Measurements from ENCODE around the gene TOGARAM1. TPM values are rescaled to one million over a fixed set of nuclear protein-coding genes. Genes with fewer than 3 reads are reported as not detected.

TOGARAM1 gene
- total RNA-seq, 6 experiments from 2014 or later, result 4.7 to 12.5 (median 6.9) TPM

DNA sequence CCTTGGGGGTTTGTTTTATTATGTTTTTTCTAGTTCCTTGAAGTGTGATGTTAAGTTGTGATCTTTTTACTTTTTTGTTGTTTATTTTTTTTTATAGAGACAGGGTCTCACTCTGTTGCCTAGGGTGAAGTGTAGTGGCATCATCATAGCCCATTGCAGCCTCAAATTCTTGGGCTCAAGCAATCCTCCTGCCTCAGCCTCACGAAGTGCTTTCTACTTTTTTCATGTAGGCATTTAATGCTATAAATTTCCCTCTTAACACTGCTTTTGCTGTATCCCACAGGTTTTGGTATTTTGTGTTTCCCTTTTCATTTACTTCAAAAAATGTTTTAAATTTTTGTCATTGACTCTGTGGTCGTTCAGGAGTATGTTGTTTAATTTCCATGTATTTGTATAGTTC, 95.4 kb downstream of the TOGARAM1 start:
- intact Hi-C loops (cut with DNase I), result no loop called here
- 74% methylated on average over 2 of the region's 2 CpGs for WGBS (ENCODE audit: insufficient coverage, low coverage, low lambda C conversion rate, missing lambda C conversion rate)
- DNase-seq (no peak), ATAC-seq (no peak)
- no peak overlapping the region for H3K4me3 ChIP-seq
- no peaks in the 10 kb centered on the region for H3K9me3 ChIP-seq
- no peaks in the 10 kb centered on the region for H3K27me3 ChIP-seq
- TF ChIP-seq, protein P1, sequence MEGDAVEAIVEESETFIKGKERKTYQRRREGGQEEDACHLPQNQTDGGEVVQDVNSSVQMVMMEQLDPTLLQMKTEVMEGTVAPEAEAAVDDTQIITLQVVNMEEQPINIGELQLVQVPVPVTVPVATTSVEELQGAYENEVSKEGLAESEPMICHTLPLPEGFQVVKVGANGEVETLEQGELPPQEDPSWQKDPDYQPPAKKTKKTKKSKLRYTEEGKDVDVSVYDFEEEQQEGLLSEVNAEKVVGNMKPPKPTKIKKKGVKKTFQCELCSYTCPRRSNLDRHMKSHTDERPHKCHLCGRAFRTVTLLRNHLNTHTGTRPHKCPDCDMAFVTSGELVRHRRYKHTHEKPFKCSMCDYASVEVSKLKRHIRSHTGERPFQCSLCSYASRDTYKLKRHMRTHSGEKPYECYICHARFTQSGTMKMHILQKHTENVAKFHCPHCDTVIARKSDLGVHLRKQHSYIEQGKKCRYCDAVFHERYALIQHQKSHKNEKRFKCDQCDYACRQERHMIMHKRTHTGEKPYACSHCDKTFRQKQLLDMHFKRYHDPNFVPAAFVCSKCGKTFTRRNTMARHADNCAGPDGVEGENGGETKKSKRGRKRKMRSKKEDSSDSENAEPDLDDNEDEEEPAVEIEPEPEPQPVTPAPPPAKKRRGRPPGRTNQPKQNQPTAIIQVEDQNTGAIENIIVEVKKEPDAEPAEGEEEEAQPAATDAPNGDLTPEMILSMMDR (IDR thresholded peaks at IDR 0.05), result no peak
- no peak for TF ChIP-seq POLR2A (IDR thresholded peaks at IDR 0.05)
- H3K4me1 ChIP-seq, result no peaks in the 10 kb centered on the region
- peaks cover 0 to 3% (median 1%) of the 10 kb centered on the region in 4 donors for H3K36me3 ChIP-seq
- no peak overlapping the region for H3K27ac ChIP-seq

DNA sequence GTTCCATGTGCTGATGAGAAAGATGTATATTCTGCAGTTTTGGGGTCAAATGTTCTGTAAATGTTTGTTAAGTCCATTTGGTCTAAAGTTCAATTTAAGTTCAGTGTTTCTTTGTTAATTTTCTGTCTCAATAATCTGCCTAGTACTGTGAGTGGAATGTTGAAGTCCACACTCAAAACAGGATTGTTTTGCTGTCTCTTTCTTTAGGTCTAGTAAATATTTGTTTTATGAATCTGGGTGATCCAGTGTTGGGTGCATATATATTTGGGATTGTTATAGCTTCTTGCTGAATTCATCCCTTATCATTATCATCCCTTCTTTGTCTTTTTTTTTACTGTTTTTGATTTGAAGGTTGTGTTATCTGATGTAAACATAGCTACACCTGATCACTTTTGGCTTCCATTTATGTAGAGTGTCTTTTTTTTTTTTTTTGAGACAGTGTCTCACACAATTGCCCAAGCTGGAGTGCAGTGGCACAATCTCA, 95.9 kb downstream of the TOGARAM1 start:
- ATAC-seq (no peak), DNase-seq (no peak)
- Histone ChIP-seq H3K27ac (no peak overlapping the region), H3K9me3 (no peaks in the 10 kb centered on the region), H3K4me1 (no peaks in the 10 kb centered on the region), H3K27me3 (no peaks in the 10 kb centered on the region), H3K36me3 (peaks cover 0 to 2% (median 0%) of the 10 kb centered on the region in 4 donors), H3K4me3 (no peak overlapping the region)
- no peak for TF ChIP-seq POLR2A (IDR thresholded peaks at IDR 0.05)
- TF ChIP-seq, protein P1 (IDR thresholded peaks at IDR 0.05), result no peak
- intact Hi-C loops (cut with DNase I), result no loop called here

DNA sequence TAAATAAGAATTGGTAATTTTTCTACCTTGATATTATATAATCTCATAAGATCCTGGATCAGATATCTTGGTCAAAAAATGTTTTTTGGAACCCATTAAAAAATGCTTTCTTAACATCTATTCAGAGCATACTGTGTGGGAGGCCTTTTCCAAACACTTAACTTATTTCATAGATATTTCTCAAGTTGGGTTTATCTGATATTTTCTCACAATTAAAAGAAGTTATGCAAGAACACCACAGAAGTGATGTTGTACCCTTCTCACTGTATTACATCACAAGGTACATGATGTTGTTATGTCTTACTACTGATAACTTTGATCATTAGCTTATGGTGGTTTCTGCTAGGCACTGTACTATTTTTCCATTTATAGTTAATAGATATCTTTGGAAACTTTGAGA, 98.6 kb downstream of the TOGARAM1 start:
- DNase-seq (no peak), ATAC-seq (no peak)
- no peak overlapping the region for H3K27ac ChIP-seq
- peaks cover 0 to 2% (median 0%) of the 10 kb centered on the region in 4 donors for H3K36me3 ChIP-seq
- H3K27me3 ChIP-seq, result no peaks in the 10 kb centered on the region
- no peaks in the 10 kb centered on the region for H3K9me3 ChIP-seq
- H3K4me1 ChIP-seq, result no peaks in the 10 kb centered on the region
- TF ChIP-seq, protein P1 (IDR thresholded peaks at IDR 0.05), result no peak
- no peak for TF ChIP-seq POLR2A (IDR thresholded peaks at IDR 0.05)
- H3K4me3 ChIP-seq, result no peak overlapping the region
- intact Hi-C loops (cut with DNase I), result no loop called here

DNA sequence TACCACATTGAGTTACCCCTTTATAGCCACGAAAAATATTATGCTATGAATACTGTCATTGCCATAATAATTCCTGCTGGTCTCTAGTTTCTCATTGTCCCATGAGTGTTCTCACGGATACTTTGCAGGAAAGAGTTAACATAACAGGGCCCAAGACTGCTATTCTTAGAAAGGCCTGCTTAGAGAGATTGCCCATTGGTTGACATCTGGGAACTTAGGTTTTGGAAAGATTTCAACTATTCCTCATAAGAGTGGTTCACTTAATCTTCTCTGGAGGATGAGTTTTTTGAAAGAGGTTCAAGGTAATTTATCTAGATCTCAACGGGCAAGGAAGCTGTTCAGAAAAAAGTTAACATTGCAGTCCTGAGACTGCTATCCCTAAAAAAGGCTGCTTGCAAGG, 103.5 kb downstream of the TOGARAM1 start:
- Histone ChIP-seq H3K9me3 (no peaks in the 10 kb centered on the region), H3K27me3 (no peaks in the 10 kb centered on the region), H3K4me3 (no peak overlapping the region), H3K4me1 (no peaks in the 10 kb centered on the region), H3K36me3 (no peaks in the 10 kb centered on the region), H3K27ac (no peak overlapping the region)
- 82% methylated on average over 3 of the region's 3 CpGs for WGBS (ENCODE audit: insufficient coverage, low coverage, low lambda C conversion rate, missing lambda C conversion rate)
- no peak for ATAC-seq
- DNase-seq, result no peak
- intact Hi-C loops (cut with DNase I), result no loop called here
- TF ChIP-seq, protein P1 (IDR thresholded peaks at IDR 0.05), result no peak
- no peak for TF ChIP-seq POLR2A (IDR thresholded peaks at IDR 0.05)

DNA sequence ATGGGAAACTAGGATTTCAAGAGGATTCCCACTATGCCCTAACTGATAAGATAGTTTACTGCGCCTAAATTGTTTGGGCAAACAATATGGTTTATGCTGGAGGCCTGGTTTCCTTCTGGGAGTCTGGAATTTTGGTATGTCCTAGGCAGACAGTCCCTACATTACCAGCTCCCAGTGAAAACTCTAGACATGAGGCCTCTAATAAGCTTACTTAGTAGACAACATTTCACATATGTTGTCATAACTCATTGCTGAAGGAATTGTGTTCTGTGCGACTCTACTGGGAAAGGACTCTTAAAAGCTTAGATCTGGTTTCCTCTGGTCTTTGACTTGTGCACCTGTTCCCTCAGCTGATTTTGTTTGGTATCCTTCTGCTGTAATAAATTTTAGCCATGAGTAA, 104.0 kb downstream of the TOGARAM1 start:
- no peaks in the 10 kb centered on the region for H3K36me3 ChIP-seq
- WGBS (ENCODE audit: insufficient coverage, low coverage, low lambda C conversion rate, missing lambda C conversion rate), result 67% methylated on average over 1 of the region's 2 CpGs
- ATAC-seq (no peak), DNase-seq (no peak)
- no peaks in the 10 kb centered on the region for H3K4me1 ChIP-seq
- H3K27me3 ChIP-seq, result no peaks in the 10 kb centered on the region
- H3K27ac ChIP-seq, result no peak overlapping the region
- H3K9me3 ChIP-seq, result no peaks in the 10 kb centered on the region
- TF ChIP-seq, protein P1 (IDR thresholded peaks at IDR 0.05), result no peak
- TF ChIP-seq POLR2A (IDR thresholded peaks at IDR 0.05), result no peak
- intact Hi-C loops (cut with DNase I), result no loop called here
- H3K4me3 ChIP-seq, result no peak overlapping the region

Measured in right lobe of liver (tissue), 6 donors.